ENCODE results near the gene ADAMTSL5. TPM values are rescaled to one million over a fixed set of nuclear protein-coding genes. Genes with fewer than 3 reads are reported as not detected.

Gene ADAMTSL5
- total RNA-seq, 2 donors from 2014 or later = 22.2 to 36.2 TPM

- Histone ChIP-seq H3K36me3 (no peaks in the 10 kb centered on the region), H3K4me3 (no peak overlapping the region), H3K27me3 (replicated peaks; ENCODE audit: insufficient read depth) (no peaks in the 10 kb centered on the region), H3K9me3 (no peaks in the 10 kb centered on the region), H3K4me1 (ENCODE audit: control insufficient read depth in 1 of 2, low read depth in 2 of 2) (no peaks in the 10 kb centered on the region), H3K27ac (no peak overlapping the region)
- TF ChIP-seq CTCF (IDR thresholded peaks at IDR 0.05) = no peak
- no peak for DNase-seq (ENCODE audit: low spot score)
- ATAC-seq (ENCODE audit: insufficient number of reproducible peaks, low FRiP score, low read depth) = no peak
Measured at GRCh38 chr19:1556390-1557070, 43.7 kb upstream of the ADAMTSL5 start.

DNA sequence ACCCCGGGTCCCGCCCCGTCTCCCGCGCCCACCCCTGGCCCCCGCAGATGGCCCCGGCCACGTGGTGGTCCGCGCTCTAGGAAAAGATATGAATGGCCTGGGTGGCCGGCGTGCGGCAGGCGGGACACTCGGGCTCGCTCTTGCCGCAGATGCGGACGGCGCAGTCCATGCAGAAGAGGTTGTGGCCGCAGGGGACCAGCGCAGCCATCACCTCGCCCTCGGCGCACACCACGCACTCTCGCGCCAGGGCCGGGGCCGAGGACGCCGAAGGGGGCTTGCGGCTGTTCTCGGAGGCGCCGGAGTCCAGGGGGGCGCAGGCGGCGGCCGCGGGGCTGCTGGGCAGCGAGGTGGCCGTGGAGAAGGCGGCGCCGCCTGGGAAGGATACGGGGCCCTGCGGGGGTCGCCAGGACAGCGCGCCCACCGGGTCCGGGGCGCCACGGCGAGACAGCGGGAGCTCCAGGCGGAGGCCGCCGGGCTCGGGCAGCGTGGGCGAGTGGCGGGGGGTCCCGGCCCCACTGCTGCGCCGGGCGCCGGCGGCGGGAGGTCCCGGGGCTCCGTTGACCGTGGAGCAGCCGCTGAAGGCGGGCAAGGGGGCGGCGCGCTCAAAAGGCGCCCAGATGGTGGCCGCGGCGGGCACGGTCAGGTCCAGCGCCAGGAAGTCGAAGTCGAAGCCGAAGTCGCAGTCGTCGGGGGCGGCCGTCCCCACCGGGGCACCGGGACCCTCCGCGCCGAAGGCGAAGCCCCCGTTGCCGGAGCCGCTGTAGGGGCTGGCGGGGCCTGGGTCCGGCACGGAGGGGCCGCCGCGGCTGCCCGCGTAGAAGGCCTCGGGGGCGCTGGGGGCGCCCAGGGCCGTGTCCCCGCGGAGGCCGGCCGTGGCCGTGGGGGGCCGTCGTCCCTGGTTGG, 42.9 kb upstream of the ADAMTSL5 start:
- no peak overlapping the region for H3K4me3 ChIP-seq
- H3K9me3 ChIP-seq = no peaks in the 10 kb centered on the region
- H3K4me1 ChIP-seq (ENCODE audit: control insufficient read depth in 1 of 2, low read depth in 2 of 2) = no peaks in the 10 kb centered on the region
- no peaks in the 10 kb centered on the region for H3K36me3 ChIP-seq
- no peak for TF ChIP-seq CTCF (IDR thresholded peaks at IDR 0.05)
- ATAC-seq (ENCODE audit: insufficient number of reproducible peaks, low FRiP score, low read depth) (no peak), DNase-seq (ENCODE audit: low spot score) (no peak)
- H3K27ac ChIP-seq = no peak overlapping the region
- H3K27me3 ChIP-seq (replicated peaks; ENCODE audit: insufficient read depth) = no peaks in the 10 kb centered on the region

DNA sequence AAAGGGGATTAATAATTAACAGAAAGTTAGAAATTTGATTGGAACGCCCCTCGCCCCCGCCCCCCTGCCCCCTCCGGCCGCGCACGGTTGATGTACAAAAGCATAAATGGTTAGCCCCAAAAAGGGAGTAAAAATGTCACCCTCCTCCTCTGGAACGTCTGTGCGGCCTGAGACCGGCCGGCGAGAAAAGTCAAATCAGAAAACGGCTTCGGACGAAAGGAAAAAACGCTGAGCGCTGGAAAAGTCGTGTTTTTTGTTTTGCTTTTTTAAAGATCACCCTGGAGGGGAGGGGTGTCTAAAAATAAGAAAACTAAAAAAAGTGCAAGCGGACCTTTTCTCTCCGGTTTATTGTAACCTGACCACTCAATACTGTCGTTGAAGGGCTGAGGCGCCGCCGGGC, 42.1 kb upstream of the ADAMTSL5 start:
- Histone ChIP-seq H3K36me3 (no peaks in the 10 kb centered on the region), H3K4me3 (no peak overlapping the region), H3K9me3 (no peaks in the 10 kb centered on the region), H3K4me1 (ENCODE audit: control insufficient read depth in 1 of 2, low read depth in 2 of 2) (no peaks in the 10 kb centered on the region), H3K27me3 (replicated peaks; ENCODE audit: insufficient read depth) (no peaks in the 10 kb centered on the region), H3K27ac (no peak overlapping the region)
- no peak for DNase-seq (ENCODE audit: low spot score)
- ATAC-seq (ENCODE audit: insufficient number of reproducible peaks, low FRiP score, low read depth) = no peak
- no peak for TF ChIP-seq CTCF (IDR thresholded peaks at IDR 0.05)

GRCh38 chr19:1553415-1553814, 40.6 kb upstream of the ADAMTSL5 start:
- ATAC-seq (ENCODE audit: insufficient number of reproducible peaks, low FRiP score, low read depth) = no peak
- TF ChIP-seq CTCF (IDR thresholded peaks at IDR 0.05) = no peak
- Histone ChIP-seq H3K4me1 (ENCODE audit: control insufficient read depth in 1 of 2, low read depth in 2 of 2) (no peaks in the 10 kb centered on the region), H3K27me3 (replicated peaks; ENCODE audit: insufficient read depth) (no peaks in the 10 kb centered on the region), H3K36me3 (no peaks in the 10 kb centered on the region), H3K27ac (no peak overlapping the region), H3K4me3 (no peak overlapping the region), H3K9me3 (no peaks in the 10 kb centered on the region)
- DNase-seq (ENCODE audit: low spot score) = no peak
